T-helper 22 cell (primary cell): Measurements from ENCODE around the gene DLX6.

Source experiments
- DNase-seq: peaks from one replicate; pipeline ENCODE4 v3.0.0-alpha.2; 2020; ENCODE audit warnings: low read depth

DLX6 gene

DNA sequence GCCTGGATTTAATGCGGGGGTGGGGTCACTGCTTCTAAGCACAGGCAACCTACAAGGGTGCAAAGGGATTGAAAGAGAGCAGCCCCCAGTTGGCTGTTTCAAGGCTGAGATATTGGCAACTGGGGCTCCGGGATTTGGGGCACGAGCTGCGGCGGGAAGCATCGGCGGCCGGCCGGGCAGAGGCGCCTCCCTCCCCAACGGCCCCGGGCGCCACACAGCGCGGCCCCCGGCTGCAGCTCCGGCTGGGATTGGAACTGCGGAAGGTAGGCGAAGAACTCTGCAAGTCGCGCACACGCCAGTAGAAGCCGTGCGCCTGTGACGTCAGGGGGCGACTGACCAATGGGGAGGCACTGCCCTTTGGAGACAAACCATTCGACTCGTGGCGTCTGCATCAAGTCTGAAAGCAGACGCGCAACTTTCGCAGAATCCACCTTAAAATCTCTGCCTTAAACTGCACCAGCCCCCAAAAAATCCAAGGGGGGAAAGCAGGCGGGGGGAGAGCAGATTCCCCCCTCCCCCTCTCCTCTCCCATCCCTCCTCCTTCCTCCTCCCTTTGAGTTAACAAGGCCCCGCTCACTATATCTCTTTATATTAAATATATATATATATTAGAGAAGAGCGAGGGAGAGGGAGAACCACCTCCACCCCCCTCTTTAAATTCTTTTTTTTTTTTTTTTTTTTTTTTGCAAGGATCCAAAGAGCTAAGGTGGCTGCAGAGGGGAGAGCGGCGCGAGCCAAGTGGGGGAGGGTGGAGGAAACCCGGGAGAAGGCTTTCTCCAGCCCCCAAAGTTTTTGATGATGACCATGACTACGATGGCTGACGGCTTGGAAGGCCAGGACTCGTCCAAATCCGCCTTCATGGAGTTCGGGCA, at the start of gene DLX6:
DLX6 (plus strand) TSS at position 371 of the 872 bp plus-strand sequence; CDS start at position 796, 425 bp downstream.
- DNase-seq = no peak

DNA sequence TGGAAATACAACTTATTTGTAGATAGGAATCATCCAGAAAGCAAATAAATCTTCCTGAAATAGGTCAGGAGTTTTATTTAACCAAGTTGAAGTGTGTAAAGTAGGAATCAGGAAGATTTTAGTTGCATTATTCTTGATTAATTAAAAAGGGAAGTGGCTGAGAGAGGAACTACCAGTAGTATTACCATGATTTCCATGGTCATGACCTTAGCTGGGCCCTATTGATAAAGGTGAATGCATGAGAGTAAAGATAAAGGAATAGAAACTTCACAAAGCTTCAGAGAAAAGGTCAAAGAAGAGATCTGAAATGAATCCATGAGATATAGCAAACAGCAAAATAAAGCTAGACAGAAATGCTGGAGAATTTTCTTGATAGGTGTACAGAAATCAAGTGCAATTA, 46.2 kb upstream of the DLX6 start:
- no peak for DNase-seq

DNA sequence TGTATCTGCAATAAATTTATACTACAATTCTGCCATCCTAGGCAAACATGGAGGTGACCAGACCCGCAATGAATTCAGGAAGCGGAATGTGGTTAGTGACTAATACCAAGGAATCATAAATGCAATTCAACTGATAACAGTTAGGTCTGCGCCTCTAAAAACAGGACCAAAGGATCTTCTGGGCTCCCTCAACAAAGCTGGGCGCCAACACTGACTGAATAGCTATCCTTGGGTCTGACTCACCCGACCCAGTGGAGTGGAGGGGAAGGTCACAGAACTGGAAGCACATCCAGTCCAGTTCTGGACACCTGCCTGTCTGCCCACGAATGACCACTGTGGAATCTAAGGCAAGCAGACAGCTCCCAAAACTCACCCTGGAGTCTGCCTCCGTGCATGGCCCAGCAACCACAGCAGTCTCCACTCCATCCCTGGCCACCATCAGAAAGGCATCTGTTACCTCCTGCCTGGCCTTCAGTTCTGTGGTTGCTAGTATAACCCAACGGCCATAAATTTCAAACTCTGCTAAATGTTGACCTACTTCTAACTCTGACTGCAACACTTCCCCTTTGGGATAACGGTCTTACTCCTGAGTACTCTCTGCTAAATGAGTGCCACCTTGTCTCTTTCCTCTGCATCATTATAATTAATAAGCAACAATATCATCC, 43.0 kb upstream of the DLX6 start:
- DNase-seq = no peak

DNA sequence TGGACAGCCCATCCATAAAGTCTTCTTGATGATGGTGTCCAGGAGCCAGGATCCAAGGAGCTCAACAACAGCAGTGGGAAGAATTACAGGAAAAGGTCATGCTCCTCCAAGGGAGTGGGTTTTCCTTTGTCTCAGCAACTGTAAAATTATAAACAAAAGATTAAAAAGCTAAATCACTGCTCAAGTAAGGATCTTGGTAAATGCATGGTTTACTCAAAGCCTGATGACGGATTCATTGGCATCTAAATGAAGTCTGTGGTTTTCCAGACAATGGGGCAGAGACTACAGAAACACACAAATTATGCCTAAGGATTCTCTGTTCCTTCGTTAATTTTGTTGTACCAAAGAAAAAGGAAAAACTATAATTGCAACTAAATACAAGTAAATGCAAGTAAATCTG, 36.4 kb upstream of the DLX6 start:
- DNase-seq = no peak

DNA sequence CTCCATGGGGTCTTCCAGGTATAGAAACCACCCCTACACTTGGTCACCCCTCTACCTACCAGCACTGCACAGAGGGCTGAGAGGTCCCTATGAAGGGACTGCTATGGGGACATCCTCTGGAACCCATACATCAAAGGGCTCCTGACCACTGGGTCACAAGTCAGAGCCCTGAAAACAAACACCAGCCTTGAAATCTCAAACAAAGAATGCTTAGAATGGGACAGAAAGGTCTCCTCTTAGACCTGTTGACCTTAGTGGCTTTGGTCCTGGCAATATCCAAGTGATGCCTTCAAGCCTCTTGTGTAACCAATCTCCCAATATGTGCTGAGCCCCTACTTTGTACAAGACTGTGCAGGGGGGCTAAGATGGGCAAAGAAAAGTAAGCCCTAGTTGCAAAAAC, 34.6 kb upstream of the DLX6 start:
- DNase-seq = no peak

DNA sequence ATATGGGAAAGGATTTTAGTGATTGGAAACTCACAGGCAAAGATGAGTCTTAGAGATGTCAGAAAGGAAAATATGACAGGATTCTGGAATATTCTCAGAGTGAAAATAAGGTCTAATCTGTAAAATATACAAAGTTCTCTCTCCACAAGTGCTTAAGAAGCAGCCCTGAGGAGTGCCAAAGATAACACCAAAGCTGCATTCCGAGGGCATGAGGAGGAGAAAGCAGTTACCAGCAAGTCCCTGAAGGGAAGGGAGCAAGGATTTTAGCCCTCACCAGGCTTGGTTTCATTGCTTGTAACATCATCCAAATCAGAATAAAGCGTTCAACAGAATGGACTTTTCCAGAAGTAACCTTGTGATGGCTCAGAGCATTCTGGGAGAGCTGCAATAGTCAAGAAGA, 31.4 kb upstream of the DLX6 start:
- DNase-seq = no peak

DNA sequence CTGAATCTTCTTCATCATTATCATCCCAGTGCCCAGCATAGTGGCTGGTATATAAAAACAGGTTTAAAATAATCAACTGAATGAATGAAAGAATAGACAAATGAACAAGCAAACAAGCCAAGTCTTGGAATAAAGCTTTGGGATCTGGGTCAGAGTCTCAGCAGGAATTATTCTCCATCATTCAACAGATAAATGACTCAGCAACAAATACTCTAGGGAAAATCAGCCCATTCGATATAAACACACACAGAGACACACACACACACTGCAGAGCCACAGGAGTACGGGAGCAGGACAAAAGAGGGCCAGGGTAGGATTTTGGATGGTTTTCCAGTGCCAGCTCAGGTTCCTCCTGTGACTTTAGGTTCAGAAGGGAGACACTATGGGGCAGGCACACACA, 29.2 kb upstream of the DLX6 start:
- DNase-seq = no peak

DNA sequence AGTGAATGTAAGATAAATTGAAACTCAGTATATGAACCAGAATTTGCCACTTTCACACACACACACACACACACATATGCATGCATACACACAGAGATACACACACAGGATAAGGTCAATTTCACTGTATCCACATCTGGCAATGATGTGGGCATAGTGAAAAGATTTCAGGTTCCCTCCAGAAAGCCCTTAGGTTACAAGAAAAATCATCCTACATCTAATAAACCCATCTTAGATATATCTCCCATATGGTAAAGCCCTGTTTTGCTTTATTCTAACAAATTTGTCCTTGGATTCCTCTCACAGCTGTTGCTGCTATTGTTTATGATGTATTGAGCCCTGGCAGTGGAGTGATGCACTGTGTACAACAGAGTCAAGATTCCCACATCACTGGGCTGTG, 27.9 kb upstream of the DLX6 start:
- no peak for DNase-seq

DNA sequence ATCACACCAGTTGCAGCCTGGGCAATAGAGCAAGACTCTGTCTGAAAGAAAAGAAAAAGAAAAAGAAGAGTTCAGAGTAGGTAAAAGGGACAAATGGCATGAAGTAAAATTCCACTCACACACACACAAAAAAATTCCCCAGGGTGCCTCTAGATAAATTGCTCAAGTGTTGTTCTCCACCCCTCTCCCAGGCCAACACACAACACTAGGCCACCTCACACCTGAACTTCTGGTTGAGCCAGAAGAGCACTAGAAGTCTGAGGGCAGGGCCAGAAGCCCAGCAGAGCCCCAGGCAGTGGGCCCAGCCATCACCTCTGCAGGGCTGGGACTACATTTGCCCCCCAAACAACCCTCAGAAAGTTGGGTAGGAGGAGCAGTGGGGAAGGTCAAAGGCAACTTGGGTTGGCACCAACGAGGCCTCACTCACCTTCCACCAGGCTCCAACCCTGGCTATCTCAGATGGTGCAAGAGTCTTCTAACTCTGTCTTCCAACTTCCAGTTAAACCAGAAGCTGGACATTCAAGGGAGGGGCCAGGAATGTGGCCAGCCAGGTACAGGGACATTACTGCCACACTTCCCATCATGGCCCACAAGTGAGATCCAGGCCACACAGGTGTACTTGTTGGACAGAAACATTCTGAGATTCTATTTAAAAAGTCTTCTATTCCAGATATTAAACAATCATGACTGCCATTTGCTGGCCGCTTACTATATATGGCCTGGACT, 25.6 kb upstream of the DLX6 start:
- DNase-seq = no peak

DNA sequence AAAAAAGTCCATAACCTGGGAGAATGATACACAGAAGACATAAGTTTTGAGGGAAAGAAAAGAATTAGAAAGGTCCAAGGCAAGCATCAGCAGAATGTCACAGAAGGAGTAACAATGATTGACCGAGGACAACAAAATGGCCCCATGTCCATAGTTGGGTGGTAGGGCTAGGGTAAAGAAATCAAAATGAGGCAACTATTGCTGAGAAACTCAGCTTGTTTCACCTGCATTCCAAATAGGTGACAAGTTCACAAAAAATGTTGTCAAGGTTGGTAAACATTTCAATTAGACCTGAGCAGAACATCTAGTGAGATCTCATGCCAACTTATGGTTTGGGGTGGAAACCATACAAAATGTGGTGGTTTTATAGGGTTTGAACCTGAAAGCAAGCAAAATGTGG, 22.8 kb upstream of the DLX6 start:
- DNase-seq = no peak

DNA sequence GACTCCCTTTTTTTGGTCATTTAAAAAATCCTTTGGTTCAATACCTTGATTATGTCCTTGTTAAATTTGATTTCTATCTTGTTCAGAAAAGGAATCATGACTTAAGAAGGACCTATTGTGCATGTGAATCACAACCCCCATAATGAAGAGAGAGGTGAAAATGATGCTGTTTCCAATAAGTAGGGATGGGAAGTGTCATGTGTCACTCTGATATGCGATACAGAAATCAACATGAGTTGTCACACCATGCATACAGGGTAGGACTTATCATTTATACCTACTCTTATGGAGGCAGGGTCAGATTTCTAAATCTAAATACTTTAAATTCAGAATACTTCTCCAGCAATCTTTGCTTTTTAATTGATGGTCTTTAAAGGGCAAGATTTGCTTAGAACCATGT, 19.4 kb upstream of the DLX6 start:
- DNase-seq = no peak

DNA sequence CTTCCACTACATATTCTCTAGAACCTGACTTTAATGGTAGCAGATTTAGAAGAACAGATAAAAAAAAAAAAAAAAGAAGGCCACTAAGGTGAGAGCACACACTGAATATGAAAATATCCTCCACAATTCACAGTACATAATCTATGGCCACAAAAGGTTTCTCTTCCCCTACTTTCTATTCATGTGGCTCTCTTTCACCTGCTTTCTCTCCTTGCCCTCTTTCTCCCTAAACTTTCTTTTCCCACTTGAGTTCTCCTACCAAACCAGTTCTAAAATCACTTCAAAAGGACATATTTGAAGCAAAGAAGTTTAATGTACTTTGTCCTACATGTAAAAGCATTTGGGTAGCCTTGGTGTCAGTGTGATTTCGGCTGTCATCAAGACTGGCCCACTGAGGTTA, 18.5 kb upstream of the DLX6 start:
- no peak for DNase-seq

DNA sequence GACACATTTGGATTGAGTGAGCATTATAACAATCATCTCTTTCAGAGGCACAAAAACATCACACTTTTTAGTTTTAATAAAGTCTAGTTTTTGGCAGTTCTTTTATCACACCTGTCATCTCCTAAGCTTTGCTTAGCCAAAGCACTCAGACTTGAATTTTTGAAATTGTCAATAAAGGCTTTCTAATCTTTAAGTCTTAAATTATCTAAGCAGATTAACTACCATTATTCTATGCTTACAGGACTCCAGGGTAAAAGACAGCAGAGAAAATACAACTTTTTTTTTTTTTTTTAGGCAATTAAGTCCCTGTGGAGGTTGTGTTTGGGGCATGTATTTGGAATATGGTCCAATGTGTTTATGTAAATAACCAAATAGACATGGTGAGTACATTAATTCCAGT, 17.6 kb upstream of the DLX6 start:
- DNase-seq = no peak

DNA sequence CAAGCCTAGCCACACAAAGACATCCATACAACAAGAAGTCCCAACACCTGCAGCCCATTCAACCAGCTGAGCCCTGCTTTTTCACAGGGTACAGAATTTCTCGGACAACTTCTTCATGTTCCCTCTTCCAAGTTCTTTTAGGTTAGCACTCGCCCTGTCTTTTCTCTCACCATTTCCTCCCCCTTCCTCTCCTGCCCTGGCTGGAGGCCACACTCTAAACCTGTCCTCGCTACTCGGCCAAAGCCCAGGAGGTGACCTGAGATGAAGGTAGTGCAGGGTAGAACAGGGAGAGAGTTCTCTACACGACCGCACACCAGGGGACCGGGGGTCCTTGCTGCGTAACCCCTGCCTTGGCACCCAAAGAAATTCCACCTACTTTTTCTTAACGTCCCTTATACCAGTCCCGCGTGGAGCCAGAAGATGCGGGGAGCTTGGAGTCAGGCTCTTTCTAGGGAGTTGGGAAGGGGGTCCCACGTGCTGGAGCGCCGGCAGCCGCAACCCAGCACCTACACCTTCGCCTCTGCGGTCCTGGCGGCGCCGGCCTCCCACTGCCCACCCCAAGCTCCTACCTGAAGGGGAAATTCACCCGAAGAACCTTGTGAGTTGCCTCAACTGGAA, 16.0 kb upstream of the DLX6 start:
- no peak for DNase-seq

DNA sequence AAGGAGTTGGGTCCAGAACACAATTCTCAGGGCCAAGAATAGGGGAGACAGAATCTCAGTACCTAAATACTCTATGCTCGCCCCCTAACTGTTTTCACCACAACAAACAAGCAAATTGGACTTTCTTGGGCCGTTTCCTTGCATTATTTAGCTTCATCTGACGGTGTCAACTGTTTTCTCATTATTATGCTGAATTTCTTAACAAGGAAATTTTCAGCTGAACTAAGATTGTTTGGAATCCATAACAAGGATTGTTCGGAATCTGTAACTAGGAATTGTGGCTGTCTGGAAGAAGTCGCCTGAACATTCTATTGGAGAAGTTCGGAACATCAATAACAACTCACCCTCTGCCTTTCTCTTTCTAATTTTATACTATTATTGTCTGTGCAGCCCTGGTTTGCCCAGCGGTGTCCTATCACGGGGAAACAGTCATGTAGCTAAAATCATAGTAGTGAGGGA, 15.5 kb upstream of the DLX6 start:
- DNase-seq = no peak

DNA sequence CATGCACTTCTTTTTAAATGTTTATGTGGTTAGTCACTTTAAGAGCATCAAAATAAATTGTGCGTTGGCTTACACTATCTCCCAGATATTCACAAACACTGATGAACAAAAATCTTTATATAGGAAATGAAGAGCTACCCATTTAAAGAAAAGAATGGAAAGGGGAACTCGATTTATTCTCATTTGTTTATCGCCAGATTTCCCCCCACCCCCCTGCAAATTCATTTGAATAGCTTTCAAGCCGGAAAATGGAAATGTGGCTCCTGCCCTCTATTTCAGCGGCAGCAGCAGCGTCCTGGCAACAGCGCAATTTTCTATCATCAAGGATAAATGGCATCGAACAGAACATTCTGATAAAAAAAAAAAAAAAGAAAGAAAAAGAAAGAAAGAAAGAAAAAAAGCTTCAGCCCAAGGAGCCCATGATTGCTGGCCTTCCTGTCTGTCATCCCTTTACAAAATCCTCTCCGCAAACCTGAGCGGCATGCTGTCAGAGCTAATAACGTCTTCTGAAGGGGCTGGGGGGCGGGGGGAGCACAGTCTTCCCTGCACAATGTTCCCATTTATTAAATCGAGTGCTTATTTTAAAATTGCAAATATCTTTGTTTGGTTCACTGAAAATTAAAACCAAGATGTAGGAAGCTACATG, 13.7 kb upstream of the DLX6 start:
- DNase-seq = no peak

DNA sequence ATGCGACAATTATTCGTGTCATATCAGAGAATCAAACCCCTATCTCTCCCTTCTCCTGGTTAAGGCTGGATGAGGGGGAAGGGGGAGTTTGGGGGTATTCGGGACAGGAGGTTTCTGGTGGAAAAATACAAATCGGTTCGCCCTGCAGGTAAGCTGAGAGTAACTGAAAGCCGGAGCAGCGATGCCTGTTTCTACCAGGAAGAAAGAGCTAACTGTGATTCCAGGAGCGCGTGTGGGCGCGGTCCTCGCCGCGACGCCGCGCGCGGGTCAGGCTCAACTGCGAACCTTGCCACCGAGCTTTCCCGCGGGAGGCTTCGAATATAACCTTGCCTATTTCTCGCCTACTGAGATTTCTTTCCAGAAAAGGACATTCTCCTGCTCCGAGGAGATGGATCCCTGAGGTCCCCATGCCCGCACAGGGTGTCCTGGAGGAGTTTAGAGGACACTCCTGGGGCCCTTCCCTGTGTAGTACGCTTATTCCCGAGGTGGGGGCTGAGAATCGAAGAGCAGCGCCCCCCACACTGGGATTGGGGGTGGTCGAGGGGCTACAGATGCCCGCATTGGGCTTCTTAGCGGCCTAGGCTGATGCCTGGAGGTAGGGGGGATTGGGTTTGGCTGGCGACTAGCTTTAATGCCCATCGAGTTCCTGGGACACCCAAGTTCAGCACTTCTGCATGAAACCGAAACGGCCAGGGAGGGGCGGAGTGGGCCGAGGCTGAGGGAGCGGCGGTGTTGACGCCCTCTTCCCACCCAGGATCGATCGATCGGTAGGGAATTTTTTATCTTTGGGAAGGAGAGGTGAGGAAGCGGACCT, 13.0 kb upstream of the DLX6 start:
- DNase-seq = no peak

DNA sequence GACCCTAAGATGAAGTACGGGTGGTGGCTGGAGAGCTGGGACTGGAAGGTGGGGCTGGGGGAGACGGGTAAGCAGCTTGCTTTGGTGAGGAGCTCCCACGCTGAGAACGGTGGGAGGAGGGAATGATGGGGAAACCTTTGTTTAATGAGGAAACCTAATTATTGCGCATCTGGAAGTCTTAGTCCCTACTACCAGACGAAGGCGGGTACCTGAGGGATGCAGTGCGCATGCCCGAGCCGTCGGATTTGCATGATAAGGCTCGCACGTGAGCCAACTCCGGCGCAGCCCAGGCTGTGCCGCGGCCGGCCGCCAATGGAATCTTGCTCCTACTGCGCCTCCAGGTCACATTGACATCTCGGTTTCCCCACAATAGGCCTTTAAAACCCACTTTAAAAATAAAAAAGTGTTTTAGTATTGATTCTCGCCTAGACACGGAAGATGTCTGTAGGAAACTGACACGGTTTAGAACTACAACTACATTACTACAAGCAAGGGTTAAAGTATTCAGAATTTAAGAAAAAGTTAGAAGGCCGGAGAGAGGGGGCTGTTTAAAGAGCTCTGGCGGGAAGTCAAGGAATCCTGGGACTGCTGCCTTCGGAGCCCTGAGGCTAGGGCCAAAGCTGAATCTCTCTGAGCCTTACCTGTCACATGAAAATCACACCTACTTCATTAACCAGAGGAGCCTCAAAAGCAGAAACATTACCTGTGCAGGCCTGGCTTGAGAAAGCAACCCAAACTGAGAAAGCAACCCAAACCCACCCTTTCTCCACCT, 12.1 kb upstream of the DLX6 start:
- DNase-seq = no peak

DNA sequence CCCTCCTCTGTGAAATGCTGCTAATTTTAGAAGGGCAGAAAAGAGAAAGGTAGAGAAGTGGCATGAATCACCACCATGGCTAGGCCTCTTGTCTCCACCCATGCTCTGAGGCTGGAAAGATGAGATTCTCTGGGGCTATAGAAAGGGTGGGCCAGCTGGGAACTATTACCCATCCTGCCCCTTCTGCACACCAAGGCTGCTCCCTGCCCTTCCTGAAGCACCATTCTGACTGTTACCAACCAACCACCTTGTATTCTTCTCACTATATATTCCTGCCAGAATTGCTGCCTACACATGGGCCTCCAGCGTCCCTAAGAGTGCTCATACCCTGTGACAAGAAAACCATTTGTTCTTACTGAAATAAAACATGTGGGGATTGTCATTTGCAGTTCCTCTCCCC, 11.4 kb upstream of the DLX6 start:
- DNase-seq = no peak

DNA sequence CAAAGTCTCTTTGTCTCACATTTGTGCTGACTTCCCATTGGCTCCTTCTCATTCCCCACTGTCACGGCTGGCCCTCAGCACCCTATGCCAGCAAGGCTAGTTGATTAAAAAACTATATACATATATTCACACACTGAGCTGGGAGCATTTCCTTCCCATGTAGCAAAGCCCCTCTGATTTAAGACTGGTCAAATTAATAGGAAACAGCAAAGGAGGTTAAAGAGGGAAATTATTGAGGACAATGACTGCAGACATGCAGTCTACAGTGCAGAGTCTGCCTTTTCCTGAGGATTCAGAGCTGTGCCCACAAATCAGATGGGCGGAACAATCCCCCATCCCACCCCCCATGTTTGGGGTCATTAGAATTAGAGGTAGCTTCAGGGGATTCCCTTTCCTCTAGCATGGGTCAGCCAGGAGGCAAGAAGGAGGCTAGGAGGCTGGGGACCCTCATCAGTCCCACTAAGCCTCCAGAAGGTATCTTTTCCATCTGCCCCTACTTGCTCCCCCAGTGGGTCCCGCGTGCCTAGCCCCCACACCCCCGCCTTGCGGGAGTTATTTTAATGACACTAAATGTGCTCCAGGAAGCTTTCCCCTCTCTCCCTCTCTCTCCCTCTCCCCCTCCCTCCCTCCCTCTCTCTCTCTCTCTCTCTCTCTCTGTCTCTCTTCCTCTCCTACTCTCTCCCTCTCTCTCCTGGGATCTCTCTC, 9.8 kb upstream of the DLX6 start:
- no peak for DNase-seq
